ENCODE measurements around the gene ZNHIT2. TPM values are rescaled to one million over a fixed set of nuclear protein-coding genes. Genes with fewer than 3 reads are reported as not detected.

The ZNHIT2 gene
- total RNA-seq, 1 experiment from 2014 or later, result 27.1 TPM

DNA sequence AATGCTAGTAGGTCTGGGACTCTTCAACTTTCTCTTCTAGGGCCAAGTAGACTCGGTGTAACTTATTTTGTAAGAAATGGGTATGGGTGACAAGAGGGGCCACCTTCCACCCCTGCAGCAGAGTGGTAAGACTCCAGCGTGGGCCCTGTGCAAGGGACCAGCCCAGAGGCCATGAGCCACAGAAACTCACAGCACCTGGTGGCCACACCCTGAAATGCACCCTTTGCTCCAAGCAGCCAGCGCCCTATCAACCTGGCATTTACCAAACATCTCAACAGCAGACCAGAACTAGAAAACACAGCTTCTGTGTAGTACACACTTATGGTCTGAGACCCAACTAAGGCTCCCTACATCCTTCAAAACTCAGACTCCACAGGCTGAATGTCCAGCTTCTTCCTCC lies 39.4 kb downstream of the ZNHIT2 start:
- no peaks in the 10 kb centered on the region for H3K27me3 ChIP-seq (ENCODE audit: control insufficient read depth, insufficient read depth, low read length)
- ChIA-PET CTCF (no interaction called here), POLR2A (no interaction called here)
- peaks cover 27% of the 10 kb centered on the region for H3K4me1 ChIP-seq (ENCODE audit: control insufficient read depth, insufficient read depth, low read length)
- in situ Hi-C loops (cut with HindIII; ENCODE audit: low pct_unique_long_range_greater_than_20kb, low sequenced_read_pairs), result no loop called here
- no peak for TF ChIP-seq POLR2AphosphoS5 (IDR thresholded peaks at IDR 0.05; ENCODE audit: low read depth, low read length)
- TF ChIP-seq, protein P1, sequence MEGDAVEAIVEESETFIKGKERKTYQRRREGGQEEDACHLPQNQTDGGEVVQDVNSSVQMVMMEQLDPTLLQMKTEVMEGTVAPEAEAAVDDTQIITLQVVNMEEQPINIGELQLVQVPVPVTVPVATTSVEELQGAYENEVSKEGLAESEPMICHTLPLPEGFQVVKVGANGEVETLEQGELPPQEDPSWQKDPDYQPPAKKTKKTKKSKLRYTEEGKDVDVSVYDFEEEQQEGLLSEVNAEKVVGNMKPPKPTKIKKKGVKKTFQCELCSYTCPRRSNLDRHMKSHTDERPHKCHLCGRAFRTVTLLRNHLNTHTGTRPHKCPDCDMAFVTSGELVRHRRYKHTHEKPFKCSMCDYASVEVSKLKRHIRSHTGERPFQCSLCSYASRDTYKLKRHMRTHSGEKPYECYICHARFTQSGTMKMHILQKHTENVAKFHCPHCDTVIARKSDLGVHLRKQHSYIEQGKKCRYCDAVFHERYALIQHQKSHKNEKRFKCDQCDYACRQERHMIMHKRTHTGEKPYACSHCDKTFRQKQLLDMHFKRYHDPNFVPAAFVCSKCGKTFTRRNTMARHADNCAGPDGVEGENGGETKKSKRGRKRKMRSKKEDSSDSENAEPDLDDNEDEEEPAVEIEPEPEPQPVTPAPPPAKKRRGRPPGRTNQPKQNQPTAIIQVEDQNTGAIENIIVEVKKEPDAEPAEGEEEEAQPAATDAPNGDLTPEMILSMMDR (IDR thresholded peaks at IDR 0.05), result peak; percentile 90
- H3K4me3 ChIP-seq (ENCODE audit: low read depth in 2 of 2, low read length in 2 of 2), result no peak overlapping the region
- peak; percentile 58 for DNase-seq (ENCODE audit: low read depth, low spot score)
- peak; percentile 85 for ATAC-seq
- peak overlapping the region; percentile 41 for H3K27ac ChIP-seq (ENCODE audit: low read length)
- no TSS peak for BruUV-seq (replicated peaks)
- no peaks in the 10 kb centered on the region for H3K9me3 ChIP-seq (ENCODE audit: control insufficient read depth, insufficient read depth, low read depth, low read length)
- intact Hi-C loops (cut with micrococcal nuclease; ENCODE audit: unreplicated experiment), result no loop called here
- peaks cover 5% of the 10 kb centered on the region for H3K36me3 ChIP-seq (ENCODE audit: control insufficient read depth, insufficient read depth, low read length)

DNA sequence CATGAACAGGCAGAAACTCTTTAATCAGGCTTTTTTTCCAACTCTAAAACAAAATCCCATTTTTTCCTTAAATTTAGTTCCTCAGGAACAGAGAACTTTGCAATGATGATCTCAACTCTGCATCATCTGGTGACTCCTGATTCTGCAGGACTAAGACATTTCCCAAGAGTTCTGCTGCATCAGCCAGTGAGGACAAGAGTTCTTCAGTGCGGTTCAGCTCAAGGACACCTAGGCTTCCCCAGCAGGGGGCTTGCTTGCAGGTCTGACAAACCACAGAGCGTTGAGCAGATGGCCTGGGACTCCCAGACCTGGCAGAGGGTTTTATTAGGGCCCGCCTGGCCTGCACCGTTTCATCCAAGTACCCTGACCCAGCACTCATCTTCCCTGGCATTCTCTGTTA lies 40.0 kb downstream of the ZNHIT2 start:
- H3K27ac ChIP-seq (ENCODE audit: low read length), result peak overlapping the region; percentile 41
- TF ChIP-seq POLR2AphosphoS5 (IDR thresholded peaks at IDR 0.05; ENCODE audit: low read depth, low read length) (no peak), TCF7L2 (IDR thresholded peaks at IDR 0.05; ENCODE audit: low read depth, low read length) (no peak), SIN3A (IDR thresholded peaks at IDR 0.05; ENCODE audit: borderline replicate concordance, insufficient read depth, low read depth, low read length) (no peak)
- TF ChIP-seq, protein P1 (IDR thresholded peaks at IDR 0.05), result no peak
- TF ChIP-seq, protein P2, sequence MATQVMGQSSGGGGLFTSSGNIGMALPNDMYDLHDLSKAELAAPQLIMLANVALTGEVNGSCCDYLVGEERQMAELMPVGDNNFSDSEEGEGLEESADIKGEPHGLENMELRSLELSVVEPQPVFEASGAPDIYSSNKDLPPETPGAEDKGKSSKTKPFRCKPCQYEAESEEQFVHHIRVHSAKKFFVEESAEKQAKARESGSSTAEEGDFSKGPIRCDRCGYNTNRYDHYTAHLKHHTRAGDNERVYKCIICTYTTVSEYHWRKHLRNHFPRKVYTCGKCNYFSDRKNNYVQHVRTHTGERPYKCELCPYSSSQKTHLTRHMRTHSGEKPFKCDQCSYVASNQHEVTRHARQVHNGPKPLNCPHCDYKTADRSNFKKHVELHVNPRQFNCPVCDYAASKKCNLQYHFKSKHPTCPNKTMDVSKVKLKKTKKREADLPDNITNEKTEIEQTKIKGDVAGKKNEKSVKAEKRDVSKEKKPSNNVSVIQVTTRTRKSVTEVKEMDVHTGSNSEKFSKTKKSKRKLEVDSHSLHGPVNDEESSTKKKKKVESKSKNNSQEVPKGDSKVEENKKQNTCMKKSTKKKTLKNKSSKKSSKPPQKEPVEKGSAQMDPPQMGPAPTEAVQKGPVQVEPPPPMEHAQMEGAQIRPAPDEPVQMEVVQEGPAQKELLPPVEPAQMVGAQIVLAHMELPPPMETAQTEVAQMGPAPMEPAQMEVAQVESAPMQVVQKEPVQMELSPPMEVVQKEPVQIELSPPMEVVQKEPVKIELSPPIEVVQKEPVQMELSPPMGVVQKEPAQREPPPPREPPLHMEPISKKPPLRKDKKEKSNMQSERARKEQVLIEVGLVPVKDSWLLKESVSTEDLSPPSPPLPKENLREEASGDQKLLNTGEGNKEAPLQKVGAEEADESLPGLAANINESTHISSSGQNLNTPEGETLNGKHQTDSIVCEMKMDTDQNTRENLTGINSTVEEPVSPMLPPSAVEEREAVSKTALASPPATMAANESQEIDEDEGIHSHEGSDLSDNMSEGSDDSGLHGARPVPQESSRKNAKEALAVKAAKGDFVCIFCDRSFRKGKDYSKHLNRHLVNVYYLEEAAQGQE (IDR thresholded peaks at IDR 0.05; ENCODE audit: insufficient read depth in 1 of 2, low read depth in 2 of 2, low read length in 1 of 2), result no peak
- 0 out of 2 replicates have a peak, but pooled peaks have one; percentile 20 for ATAC-seq
- H3K9me3 ChIP-seq (ENCODE audit: control insufficient read depth, insufficient read depth, low read depth, low read length), result no peaks in the 10 kb centered on the region
- no peaks in the 10 kb centered on the region for H3K27me3 ChIP-seq (ENCODE audit: control insufficient read depth, insufficient read depth, low read length)
- in situ Hi-C loops (cut with HindIII; ENCODE audit: low pct_unique_long_range_greater_than_20kb, low sequenced_read_pairs), result no loop called here
- BruUV-seq (replicated peaks), result no TSS peak
- ChIA-PET POLR2A (no interaction called here), CTCF (interaction anchor here (0.6 kb wide), 1 partner anchor 239 kb away, joined by 3 read pairs; no protein-coding TSS in a partner anchor)
- no peak for DNase-seq (ENCODE audit: low read depth, low spot score)
- H3K36me3 ChIP-seq (ENCODE audit: control insufficient read depth, insufficient read depth, low read length), result peaks cover 5% of the 10 kb centered on the region; the same call in 1 of the 2 replicates
- no peak overlapping the region for H3K4me3 ChIP-seq (ENCODE audit: low read depth in 2 of 2, low read length in 2 of 2)
- H3K4me1 ChIP-seq (ENCODE audit: control insufficient read depth, insufficient read depth, low read length), result peaks cover 20% of the 10 kb centered on the region
- intact Hi-C loops (cut with micrococcal nuclease; ENCODE audit: unreplicated experiment), result no loop called here

All from Panc1 (cell line).